Psoas muscle (tissue), 8 donors: ENCODE data around the gene MTCL1. TPM values are rescaled to one million over a fixed set of nuclear protein-coding genes. Genes with fewer than 3 reads are reported as not detected.

Experiments
- ATAC-seq, 4 donors: fragments of 200-7000 bp; cut with Tn5 transposase; one replicate each; pipeline ENCODE4 v1.9.1; 2020; ENCODE audit warnings: moderate library complexity in 3 of 4, mild to moderate bottlenecking in 2 of 4
- DNase-seq, 2 donors: peaks; one replicate each; pipeline ENCODE4 v3.0.0-alpha.2; 2020
- H3K27ac ChIP-seq: fragments of 200-600 bp; one replicate; pipeline ENCODE4 v1.8.0; 2022
- H3K27me3 ChIP-seq, 3 donors: fragments of 200-600 bp in 1 of 3; one replicate each; pipeline versions ENCODE4 v1.6.1 to v1.8.0; 2013 to 2022; ENCODE audit warnings: low read length in 2 of 3, mild to moderate bottlenecking in 2 of 3, moderate library complexity in 1 of 3; ENCODE audit not compliant: insufficient read depth in 3 of 3
- H3K36me3 ChIP-seq, 2 donors: fragments of 200-600 bp in 1 of 2; one replicate each; pipeline versions ENCODE4 v1.6.1 to v1.8.0; 2013 to 2022; ENCODE audit warnings: low read depth in 1 of 2, mild to moderate bottlenecking in 1 of 2, moderate library complexity in 1 of 2; ENCODE audit not compliant: insufficient read depth in 1 of 2
- H3K4me1 ChIP-seq: fragments of 200-600 bp; one replicate; pipeline ENCODE4 v1.8.0; 2022
- H3K4me3 ChIP-seq: fragments of 200-600 bp; one replicate; pipeline ENCODE4 v1.8.0; 2022; ENCODE audit warnings: mild to moderate bottlenecking
- H3K9me3 ChIP-seq: fragments of 200-600 bp; one replicate; pipeline ENCODE4 v1.8.0; 2022
- WGBS, 3 donors: extraction: QIAGEN DNeasy Blood & Tissue Kit; methylation state at CpG; one replicate each; pipeline versions ENCODE4 v1.1.6 to v1.1.7; 2013; 5-methylcytosine and 5-hydroxymethylcytosine counted together
- intact Hi-C, 2 donors: fragments of 100-400 bp; cut with DNase I; formaldehyde crosslinking; loops; one replicate each; pipeline versions ENCODE4 v1.11.0 to v1.14.2; 2022
- polyA plus RNA-seq, 3 donors: library from polyadenylated mRNA; stranded (reverse); fragments of 200-250 nt; gene quantifications; one replicate each; pipeline ENCODE4 v1.2.3, GENCODE V29; 2013
- total RNA-seq, 4 donors: library from RNA; stranded (reverse); fragmentation: NEBNext Ultra II Directional in 2 of 4; extraction: Animal tissue kit (Norgen Biotek cat#: 25700) in 2 of 4; gene quantifications; one replicate each; pipeline versions ENCODE4 v1.2.1 to v1.2.4, GENCODE V29; 2021 to 2023
- TF ChIP-seq, protein P1 (sequence below): fragments of 200-600 bp; IDR thresholded peaks from one replicate; pipeline ENCODE4 v1.8.0; 2022; ENCODE audit warnings: antibody characterized with exemption
- donor health status: healthy with polysubstance abuse.
- donor health status: DM: no; HTN: no; CAD: no; lungs with moderate emphysema.
- donor health status: Bipolar disorder and iron deficiency.
- donor health status: healthy.
- donor health status: DM: yes; HTN: yes; CAD: no.
- donor health status: DM: no; HTN: no; CAD: no.
- donor health status: DM: no; HTN: no; CAD: no.
- donor health status: DM: yes; HTN: yes; CAD: no.

Gene MTCL1
- total and polyA plus RNA-seq, 7 donors, result 1.3 to 5.3 (median 3.0) TPM

DNA sequence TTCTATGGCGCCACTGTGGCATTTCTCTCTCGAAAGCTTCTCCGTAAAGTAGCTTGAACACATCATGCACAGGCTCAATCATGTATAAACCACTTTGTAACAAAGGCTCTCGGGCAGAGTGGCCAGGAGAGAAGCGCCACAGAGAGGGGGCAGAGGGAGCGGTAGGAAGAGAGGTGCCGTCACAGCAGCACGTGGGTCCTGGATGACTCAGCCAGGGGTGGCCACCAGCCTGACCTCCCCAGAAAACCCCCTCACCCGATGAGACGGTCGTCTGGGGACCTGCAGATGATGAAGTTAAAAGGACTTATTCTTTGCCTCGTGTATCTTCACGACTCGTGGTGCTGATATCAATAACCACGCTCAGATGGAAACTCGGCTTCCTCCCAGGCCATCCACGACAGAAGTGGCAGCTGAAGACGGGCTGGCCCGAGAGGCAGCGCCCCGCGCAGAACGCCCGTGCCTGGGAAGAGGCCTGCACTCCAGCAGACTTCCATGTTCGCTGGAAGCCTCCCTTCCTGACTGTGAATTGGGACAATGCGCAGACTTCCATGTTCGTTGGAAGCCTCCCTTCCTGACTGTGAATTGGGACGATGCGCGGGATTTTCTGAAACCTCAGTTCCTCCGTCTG, 46.4 kb upstream of the MTCL1 start:
- 93 to 94% (median 93%) methylated on average over 31 of the region's 31 CpGs for whole genome bisulfite sequencing, 3 donors
- TF ChIP-seq, protein P1, sequence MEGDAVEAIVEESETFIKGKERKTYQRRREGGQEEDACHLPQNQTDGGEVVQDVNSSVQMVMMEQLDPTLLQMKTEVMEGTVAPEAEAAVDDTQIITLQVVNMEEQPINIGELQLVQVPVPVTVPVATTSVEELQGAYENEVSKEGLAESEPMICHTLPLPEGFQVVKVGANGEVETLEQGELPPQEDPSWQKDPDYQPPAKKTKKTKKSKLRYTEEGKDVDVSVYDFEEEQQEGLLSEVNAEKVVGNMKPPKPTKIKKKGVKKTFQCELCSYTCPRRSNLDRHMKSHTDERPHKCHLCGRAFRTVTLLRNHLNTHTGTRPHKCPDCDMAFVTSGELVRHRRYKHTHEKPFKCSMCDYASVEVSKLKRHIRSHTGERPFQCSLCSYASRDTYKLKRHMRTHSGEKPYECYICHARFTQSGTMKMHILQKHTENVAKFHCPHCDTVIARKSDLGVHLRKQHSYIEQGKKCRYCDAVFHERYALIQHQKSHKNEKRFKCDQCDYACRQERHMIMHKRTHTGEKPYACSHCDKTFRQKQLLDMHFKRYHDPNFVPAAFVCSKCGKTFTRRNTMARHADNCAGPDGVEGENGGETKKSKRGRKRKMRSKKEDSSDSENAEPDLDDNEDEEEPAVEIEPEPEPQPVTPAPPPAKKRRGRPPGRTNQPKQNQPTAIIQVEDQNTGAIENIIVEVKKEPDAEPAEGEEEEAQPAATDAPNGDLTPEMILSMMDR, result no peak
- Histone ChIP-seq H3K9me3 (no peaks in the 10 kb centered on the region), H3K27ac (no peak overlapping the region), H3K4me3 (no peak overlapping the region), H3K4me1 (no peaks in the 10 kb centered on the region), H3K36me3 (no peaks in the 10 kb centered on the region), H3K27me3 (no peaks in the 10 kb centered on the region)
- intact Hi-C loops, result no loop called here
- DNase-seq (no peak), ATAC-seq (no peak)

DNA sequence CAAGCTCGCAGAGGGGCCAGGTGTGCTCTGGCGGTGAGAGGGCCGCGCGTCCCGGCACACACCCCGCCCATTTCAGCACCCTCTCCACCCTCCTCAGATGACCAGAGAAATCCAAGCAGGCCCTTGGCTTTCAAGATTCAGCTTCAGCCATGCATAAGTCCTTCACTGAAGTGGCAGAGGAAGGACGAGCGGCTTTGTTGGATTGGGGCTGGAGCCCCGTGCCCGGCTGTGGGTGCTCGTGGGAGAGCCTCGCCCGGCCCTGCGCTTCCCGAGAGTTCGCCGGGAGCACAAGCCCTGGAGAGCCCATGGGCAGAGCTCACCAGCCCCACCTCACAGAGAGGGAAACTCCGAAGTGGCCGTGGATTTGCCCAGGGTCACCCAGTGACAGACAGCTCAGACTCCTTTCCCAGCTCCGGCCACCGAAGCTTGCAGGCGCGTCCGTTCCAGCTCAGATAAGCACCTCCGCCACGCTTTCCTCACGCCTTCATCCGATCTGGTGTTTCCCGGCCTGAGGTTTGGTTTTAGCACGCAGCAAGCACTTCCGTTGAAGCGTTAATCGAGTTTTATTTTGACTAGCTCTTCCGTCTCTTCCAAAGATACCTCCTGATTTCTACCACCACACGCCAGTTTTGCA, 45.6 kb upstream of the MTCL1 start:
- TF ChIP-seq, protein P1, result no peak
- no peaks in the 10 kb centered on the region for H3K9me3 ChIP-seq
- no peak overlapping the region for H3K27ac ChIP-seq
- no peaks in the 10 kb centered on the region for H3K4me1 ChIP-seq
- 93 to 95% (median 94%) methylated on average over 36 of the region's 36 CpGs for WGBS, 3 donors
- intact Hi-C loops, result loop anchor here in 1 of 2 donors (10.0 kb wide), 1 partner anchor 325 kb away; no protein-coding TSS in a partner anchor
- DNase-seq (no peak), ATAC-seq (no peak)
- H3K36me3 ChIP-seq, result no peaks in the 10 kb centered on the region
- H3K4me3 ChIP-seq, result no peak overlapping the region
- no peaks in the 10 kb centered on the region for H3K27me3 ChIP-seq

DNA sequence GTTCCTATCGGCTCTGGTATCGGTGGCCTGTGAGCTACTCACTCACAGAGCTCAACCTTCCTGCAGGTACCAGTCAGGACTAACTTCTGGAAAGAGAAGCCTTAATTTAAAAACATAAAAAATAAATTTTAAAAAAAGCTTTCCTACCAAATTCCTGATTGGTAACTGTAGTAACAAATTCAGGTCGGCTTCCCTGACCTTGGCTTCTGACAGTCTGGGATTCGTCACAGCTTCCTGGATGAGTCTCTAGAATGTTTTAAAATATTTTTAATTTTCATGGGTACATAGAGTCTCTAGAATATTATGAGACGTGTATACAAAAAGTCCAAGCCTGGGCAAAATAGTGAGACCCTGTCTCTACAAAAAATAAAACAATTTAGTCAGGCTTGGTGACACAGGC, 45.0 kb upstream of the MTCL1 start:
- Histone ChIP-seq H3K9me3 (no peaks in the 10 kb centered on the region), H3K4me3 (no peak overlapping the region), H3K4me1 (no peaks in the 10 kb centered on the region), H3K27ac (no peak overlapping the region), H3K27me3 (no peaks in the 10 kb centered on the region), H3K36me3 (no peaks in the 10 kb centered on the region)
- no peak for ATAC-seq
- WGBS, 3 donors, result 84 to 90% (median 88%) methylated on average over 5 of the region's 5 CpGs
- TF ChIP-seq, protein P1, result no peak
- DNase-seq, result no peak
- intact Hi-C loops, result loop anchor here in 1 of 2 donors (10.0 kb wide), 1 partner anchor 324 kb away; no protein-coding TSS in a partner anchor

DNA sequence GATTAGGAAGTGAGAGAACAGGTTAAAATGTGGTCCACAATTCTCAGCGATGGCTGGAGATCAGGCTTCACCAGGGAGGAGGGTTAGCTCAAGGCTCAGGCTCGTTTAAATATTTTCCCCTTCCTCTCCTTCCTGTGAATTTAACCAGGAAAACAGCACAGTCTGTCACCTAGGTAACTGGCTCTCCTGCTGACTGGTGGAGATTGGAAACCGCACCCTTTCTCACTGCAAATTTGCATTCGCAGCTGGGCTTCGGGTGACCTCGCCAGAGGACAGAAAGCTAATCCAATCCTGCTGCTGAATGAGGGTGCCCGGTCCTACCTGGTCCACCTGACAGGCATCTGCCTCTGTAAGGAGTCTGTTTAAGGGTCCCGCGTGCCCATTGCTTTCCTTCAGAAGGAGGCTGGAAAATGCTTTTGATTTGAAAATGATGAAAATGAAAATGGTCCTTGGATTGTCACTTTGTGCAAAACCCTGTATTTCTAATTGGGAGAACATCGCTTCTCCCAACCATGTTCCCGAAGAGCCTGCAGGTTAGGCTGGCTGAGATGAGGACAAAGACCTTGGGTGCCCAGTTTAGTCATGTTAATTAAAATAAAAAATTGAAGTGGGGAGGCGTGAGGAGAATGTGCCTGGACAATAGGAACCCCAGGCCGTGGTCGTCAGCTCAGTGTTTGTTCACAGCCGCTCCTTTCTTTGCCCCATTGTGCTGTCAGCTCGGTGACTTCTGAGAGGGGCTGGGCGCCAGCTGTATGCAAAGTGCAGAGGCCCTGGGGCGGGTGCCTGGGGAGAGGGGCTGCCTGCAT, 43.4 kb upstream of the MTCL1 start:
- intact Hi-C loops, result loop anchor here in 1 of 2 donors (10.0 kb wide), 1 partner anchor 323 kb away; no protein-coding TSS in a partner anchor
- H3K36me3 ChIP-seq, result no peaks in the 10 kb centered on the region
- no peak overlapping the region for H3K4me3 ChIP-seq
- WGBS, 3 donors, result 51 to 57% (median 52%) methylated on average over 18 of the region's 18 CpGs
- DNase-seq, result no peak
- H3K27ac ChIP-seq, result no peak overlapping the region
- ATAC-seq, result no peak
- TF ChIP-seq, protein P1, result no peak
- no peaks in the 10 kb centered on the region for H3K27me3 ChIP-seq
- no peaks in the 10 kb centered on the region for H3K4me1 ChIP-seq
- no peaks in the 10 kb centered on the region for H3K9me3 ChIP-seq
